Nephron progenitor cell (in vitro differentiated cells): Measurements from ENCODE around the gene CRKL.

Experiments used
- DNase-seq: peaks from one replicate; pipeline ENCODE4 v3.0.0; 2021
- H3K27ac Mint-ChIP-seq: 2 replicates; pipeline ENCODE4 v1.8.0; 2021; ENCODE audit warnings: mild to moderate bottlenecking, moderate library complexity, mixed read lengths
- H3K27me3 Mint-ChIP-seq: 2 replicates; pipeline ENCODE4 v1.8.0; 2021; ENCODE audit warnings: mild to moderate bottlenecking, low read depth, mixed read lengths; ENCODE audit not compliant: poor library complexity
- H3K36me3 Mint-ChIP-seq: 2 replicates; pipeline ENCODE4 v1.8.0; 2021; ENCODE audit warnings: low read depth, mixed read lengths
- H3K4me1 Mint-ChIP-seq: 2 replicates; pipeline ENCODE4 v1.8.0; 2021; ENCODE audit warnings: mixed read lengths
- H3K4me3 Mint-ChIP-seq: 2 replicates; pipeline ENCODE4 v1.8.0; 2021; ENCODE audit warnings: mild to moderate bottlenecking, moderate library complexity, mixed read lengths
- H3K9me3 Mint-ChIP-seq: 2 replicates; pipeline ENCODE4 v1.8.0; 2021; ENCODE audit warnings: mild to moderate bottlenecking, moderate library complexity, mixed read lengths
- TF ChIP-seq, protein P1 (sequence below): fragments of 200-600 bp; sonication (generic); IDR thresholded peaks from 2 replicates; pipeline ENCODE4 v1.5.0; 2021; ENCODE audit warnings: antibody characterized with exemption

Gene CRKL

DNA sequence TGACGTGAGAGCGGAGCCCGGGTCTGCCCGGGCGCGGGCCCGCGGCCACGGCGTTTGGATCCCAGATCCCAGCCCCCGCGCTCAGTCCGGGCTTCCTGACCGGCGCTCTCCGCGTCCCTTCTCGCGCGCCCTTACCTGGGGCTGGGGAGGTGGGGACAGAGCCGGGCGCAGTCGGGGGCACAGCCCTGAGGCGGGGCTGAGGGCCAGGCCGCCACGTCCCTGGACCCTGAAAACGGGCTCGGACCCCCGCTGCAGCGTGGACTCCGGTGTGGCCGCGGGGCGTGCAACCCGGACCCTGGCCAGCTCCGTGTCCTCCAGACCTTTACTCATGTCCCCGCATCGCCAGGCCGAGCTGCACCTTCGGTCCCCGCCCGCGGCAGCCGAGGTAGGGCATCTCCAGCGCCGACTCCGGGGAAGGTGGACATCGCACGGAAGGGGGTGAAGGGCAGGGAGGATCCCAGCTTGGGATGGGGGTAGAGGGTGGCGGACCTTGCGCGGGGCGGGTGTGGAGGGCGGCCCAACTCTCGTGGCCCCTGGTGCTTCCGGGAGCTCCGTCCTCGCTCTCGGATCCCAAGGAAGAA is 40.0 kb downstream of the CRKL start:
- Mint-ChIP-seq H3K27ac (no peak overlapping the region), H3K27me3 (peaks cover 45% of the 10 kb centered on the region), H3K4me1 (peaks cover 18% of the 10 kb centered on the region), H3K4me3 (peak overlapping the region; percentile 71), H3K9me3 (no peaks in the 10 kb centered on the region), H3K36me3 (peaks cover 23% of the 10 kb centered on the region)
- DNase-seq, result peak; percentile 46
- TF ChIP-seq, protein P1, sequence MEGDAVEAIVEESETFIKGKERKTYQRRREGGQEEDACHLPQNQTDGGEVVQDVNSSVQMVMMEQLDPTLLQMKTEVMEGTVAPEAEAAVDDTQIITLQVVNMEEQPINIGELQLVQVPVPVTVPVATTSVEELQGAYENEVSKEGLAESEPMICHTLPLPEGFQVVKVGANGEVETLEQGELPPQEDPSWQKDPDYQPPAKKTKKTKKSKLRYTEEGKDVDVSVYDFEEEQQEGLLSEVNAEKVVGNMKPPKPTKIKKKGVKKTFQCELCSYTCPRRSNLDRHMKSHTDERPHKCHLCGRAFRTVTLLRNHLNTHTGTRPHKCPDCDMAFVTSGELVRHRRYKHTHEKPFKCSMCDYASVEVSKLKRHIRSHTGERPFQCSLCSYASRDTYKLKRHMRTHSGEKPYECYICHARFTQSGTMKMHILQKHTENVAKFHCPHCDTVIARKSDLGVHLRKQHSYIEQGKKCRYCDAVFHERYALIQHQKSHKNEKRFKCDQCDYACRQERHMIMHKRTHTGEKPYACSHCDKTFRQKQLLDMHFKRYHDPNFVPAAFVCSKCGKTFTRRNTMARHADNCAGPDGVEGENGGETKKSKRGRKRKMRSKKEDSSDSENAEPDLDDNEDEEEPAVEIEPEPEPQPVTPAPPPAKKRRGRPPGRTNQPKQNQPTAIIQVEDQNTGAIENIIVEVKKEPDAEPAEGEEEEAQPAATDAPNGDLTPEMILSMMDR, result no peak

GRCh38 chr22:20957683-20958431 is 40.6 kb downstream of the CRKL start:
- Mint-ChIP-seq H3K27me3 (peaks cover 48% of the 10 kb centered on the region), H3K9me3 (no peaks in the 10 kb centered on the region), H3K27ac (no peak overlapping the region), H3K4me1 (peaks cover 11% of the 10 kb centered on the region), H3K36me3 (peaks cover 16% of the 10 kb centered on the region), H3K4me3 (peak overlapping the region; percentile 71)
- TF ChIP-seq, protein P1, result no peak
- peak; percentile 55 for DNase-seq

GRCh38 chr22:20959578-20960461 is 42.6 kb downstream of the CRKL start:
- no peak for DNase-seq
- no peaks in the 10 kb centered on the region for H3K36me3 Mint-ChIP-seq
- peaks cover 67% of the 10 kb centered on the region for H3K27me3 Mint-ChIP-seq
- TF ChIP-seq, protein P1, result no peak
- H3K4me3 Mint-ChIP-seq, result no peak overlapping the region
- no peak overlapping the region for H3K27ac Mint-ChIP-seq
- peaks cover 17% of the 10 kb centered on the region for H3K4me1 Mint-ChIP-seq
- H3K9me3 Mint-ChIP-seq, result no peaks in the 10 kb centered on the region

DNA sequence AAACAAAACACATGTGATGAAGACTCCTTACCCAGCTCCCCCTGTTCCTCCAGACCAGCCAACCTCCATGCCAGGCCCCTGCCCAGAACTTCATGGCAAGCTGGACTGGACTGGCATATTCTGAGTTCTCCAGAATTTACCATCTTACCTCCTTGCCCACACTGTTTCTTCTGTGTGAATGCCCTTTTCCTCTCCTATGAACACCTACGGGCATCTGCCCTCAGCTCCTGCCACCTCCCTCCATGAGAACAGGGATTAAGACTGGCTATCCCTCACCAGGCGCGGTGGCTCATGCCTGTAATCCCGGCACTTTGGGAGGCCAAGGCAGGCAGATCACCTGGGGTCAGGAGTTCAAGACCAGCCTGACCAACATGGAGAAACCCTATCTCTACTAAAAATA is 43.4 kb downstream of the CRKL start:
- Mint-ChIP-seq H3K36me3 (no peaks in the 10 kb centered on the region), H3K27ac (no peak overlapping the region), H3K4me3 (no peak overlapping the region), H3K4me1 (peaks cover 17% of the 10 kb centered on the region), H3K27me3 (peaks cover 69% of the 10 kb centered on the region), H3K9me3 (no peaks in the 10 kb centered on the region)
- no peak for DNase-seq
- TF ChIP-seq, protein P1, result no peak

DNA sequence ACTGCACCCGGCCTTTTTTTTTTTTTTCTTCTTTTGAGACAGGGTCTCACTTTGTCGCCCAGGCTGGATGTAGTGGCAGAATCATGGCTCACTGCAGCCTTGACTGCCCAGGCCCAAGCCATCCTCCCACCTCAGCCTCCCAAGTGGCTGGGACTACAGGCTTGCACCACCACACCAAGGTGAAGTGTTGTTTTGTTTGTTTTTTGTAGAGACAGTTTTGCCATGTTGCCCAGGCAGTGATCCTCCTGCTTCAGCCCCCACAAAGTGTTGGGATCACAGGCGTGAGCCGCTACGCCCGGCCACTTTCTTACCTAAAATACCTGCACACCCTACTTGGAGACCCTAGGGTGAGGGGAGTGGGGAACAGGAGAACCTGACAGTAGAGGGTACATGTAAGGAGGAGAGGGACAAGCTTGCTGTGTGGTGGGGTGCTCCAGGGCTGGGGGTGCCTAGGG is 45.3 kb downstream of the CRKL start:
- Mint-ChIP-seq H3K9me3 (no peaks in the 10 kb centered on the region), H3K27me3 (peaks cover 71% of the 10 kb centered on the region), H3K36me3 (no peaks in the 10 kb centered on the region), H3K4me1 (peaks cover 16% of the 10 kb centered on the region), H3K4me3 (no peak overlapping the region), H3K27ac (no peak overlapping the region)
- TF ChIP-seq, protein P1, result no peak
- DNase-seq, result no peak
